T-helper 22 cell (primary cell): ENCODE measurements around the gene MEN1.
"Not testable (repeated sequence)": the region's sequence is repeated elsewhere in the genome, so short reads cannot be mapped to it uniquely, and the experiment has no call there.

Experiments
- DNase-seq: peaks from one replicate; pipeline ENCODE4 v3.0.0-alpha.2; 2020; ENCODE audit warnings: low read depth

Gene MEN1

DNA sequence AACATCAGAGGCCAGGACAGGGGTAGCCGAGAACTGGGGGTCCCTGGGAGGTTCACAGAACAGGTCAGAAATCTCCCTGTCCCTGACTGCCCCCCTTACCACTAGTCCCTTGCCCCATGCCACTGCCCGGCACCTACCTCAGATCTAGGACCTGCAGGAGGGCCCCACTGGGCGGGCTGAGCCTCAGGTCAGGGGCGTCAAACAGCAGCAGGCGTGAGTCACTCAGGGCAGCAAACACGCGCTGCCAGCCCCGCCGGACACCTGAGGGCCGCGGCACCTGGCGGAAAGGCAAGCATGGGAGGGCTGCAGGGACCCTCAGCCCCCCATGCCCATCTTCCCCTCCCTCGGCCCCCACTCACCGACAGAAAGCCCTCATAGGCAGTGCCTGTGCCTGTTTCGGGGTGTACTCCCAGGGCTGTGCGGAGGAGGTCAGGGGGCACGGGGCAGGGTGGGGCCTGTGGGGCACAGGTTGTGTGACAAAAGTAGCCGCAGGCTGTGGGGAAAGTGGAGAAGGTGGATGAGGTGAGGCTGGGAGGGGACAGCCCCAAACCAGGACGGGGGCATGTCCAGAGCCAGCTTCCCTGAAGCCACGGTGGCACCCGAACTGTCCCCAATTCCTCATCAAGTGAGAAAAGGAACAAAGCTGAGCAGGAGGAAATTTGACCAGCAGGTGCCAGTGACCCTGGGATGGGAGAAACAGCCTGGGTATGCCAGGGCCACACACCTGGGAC is 22.3 kb upstream of the MEN1 start:
- DNase-seq, result no peak

DNA sequence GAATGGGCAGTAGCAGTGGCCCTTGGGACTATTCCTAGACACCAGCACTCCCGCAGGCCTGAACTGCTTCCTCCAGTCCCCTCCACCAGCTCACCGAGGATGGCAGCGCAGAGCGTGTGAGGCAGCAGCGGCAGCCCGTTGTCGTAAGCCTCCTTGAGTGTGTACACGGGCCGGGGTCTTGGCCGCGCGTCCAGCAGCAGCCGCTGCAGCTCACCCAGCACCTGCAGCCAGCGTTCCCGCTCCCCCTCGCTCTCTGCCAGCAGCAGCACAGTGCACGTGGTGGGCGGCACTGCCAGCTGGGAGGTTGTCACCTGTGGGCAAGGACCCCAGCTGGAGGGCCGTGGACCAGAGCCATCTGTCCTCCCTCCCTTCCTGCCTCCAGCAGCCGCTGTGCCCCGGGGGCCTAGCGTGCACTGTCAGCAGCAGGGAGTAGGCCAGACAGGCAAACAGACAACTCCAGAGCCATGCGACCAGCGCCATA is 21.1 kb upstream of the MEN1 start:
- no peak for DNase-seq

DNA sequence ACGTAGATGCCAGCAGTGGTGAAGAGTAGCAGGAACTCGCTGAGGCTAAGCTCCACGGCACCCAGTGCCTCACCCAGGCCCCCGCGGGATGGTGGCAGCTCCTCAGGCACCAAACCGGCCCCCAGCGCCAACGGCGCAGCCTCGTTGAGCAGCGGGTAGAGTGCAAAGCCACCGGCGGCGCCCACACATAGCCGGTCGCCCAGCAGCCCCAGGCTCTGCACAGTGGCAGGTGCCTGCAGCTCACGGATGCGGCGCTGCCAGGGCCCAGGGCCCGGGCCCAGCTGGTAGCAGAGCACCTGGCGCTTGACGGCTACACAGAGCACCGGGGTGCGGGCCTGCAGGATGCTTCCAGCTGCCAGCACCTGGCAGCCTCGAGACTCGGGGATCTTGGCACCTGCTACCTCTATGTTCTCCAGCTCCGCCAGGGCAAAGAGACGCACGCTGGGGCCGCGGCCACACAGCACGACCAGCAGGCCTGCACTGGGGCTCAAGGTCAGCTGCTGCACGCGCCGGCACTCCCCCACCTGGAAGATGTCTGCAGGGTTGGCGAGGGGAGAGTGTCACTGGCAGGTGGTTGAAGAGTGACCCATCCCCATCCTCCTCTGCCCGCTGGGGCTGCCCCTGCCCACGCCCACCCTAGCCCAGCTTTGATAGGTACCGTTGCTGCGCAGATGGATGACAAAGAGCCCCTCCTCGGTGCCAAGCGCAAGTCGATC is 19.3 kb upstream of the MEN1 start:
- no peak for DNase-seq

DNA sequence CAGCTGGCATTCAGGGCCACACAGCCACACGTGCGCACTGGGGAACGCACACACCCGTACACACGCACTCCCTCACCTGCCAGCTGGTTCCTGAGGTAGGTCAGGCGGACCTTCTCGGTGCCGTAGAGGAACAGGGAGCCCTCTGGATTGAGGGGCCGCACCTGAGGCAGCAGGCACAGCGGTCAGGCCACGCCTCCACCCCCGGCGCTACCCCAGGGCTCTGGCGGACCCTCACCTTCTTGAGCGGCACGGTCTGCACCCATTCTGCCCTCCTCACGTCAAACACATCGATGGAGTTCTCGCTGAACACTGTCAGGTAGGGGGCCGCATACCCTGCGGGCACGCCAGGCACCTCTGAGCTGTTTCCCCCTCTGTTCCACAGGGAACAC is 17.1 kb upstream of the MEN1 start:
- DNase-seq, result no peak

- no peak for DNase-seq
These were observed 16.5 kb upstream of the MEN1 start for GRCh38 chr11:64826578-64827450.

DNA sequence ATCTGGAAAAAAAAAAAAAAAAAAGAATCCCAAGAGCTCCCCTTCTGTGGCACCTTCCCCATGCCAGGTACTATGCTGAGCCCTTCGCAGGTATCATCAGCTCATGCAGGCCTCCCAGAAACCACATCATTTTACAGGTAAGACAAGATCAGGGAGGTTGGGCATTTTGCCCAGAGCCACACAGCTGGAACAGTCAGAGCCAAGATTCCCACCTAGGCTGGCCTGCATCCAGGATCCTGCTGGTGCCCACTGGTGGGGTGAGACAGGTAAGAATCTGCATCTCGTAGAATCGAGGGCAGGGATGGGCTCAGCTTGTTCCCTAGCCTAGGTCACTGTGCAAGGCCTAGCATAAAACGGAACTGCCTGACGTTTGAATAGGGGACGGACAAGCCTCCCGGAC is 15.7 kb upstream of the MEN1 start:
- DNase-seq, result no peak

DNA sequence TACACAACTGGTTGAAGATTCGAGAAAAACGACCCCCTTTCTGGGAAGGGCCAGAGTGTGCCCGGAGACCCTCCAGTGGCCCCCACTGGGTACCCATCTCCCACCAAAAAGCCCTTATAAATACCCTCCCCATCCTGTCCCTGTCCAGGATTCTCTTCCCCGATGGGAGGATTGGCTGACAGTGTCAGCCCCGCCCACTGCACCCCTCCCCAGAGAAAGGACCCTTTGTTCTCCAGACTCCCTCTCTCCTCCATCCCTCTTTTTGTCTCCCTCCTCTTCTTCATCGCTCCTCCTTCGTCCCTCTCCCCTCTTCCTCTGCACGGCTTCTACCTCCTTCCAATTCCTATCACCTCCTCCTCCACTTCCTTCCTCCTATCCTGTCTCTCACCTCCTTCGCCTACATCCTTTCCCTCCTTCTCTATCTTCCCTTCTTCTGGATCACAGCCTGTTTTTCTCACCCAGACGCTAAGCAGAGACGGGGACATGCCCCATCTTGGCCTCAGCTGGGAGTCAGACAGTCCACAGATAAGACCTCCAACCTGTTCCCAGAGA is 13.3 kb upstream of the MEN1 start:
- DNase-seq, result no peak

- no peak for DNase-seq
These were observed 7.1 kb upstream of the MEN1 start for GRCh38 chr11:64817476-64817875.

DNA sequence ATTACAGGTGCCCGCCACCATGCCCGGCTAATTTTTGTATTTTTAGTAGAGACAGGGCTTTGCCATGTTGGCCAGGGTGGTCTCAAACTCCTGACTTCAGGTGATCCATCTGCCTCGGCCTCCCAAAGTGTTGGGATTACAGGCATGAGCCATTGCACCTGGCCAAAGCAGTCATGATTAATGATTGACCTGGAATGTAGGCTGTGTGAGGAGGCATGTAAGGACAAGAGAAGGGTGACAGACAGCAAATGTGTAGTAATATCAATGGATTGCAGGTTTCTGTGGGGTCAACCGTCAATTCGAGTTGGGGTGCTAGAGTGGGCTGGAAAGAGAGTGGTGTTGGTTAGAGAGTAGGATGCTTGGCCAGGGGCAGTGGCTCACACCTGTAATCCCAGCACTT is 5.1 kb upstream of the MEN1 start:
- not testable (repeated sequence) for DNase-seq

- no peak for DNase-seq
These were observed 4.4 kb upstream of the MEN1 start for GRCh38 chr11:64814712-64815187.

DNA sequence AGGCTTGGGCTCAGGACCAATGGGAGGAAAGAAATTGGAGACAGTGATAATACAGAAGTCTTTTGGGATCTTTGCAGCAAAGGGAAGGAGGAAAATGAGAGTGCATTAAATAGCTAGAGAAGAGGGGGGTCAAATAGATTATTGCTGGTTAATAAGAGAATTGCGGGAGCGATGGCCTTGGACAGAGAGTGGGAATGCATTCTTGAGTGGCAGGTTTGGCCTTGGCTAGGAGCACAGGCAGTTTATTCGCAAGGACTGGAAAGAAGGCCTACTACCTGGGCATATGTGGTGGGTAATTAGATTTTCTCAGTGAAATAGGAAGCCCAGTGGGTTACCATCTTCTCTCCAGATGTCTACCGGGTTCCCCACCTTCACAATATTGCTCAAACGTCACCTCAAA is 3.5 kb upstream of the MEN1 start:
- DNase-seq, result no peak

DNA sequence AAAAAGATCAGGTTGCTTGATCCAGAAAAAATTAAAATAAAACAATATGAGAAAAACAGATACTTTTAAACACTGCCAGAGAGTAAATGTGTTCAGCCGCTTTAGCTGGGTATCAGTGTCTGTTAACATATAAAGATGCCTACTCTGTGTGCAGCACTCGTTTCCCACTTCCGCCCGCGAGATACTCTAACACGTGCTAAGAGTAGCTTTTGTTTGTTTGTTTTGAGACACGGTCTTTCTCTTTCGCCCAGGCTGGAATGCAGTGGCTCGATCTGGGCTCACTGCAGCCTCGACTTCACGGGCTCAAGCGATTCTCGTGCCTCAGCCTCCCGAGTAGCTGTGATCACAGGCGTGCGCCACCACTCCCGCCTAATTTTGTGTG is 531 bp upstream of the MEN1 start:
- DNase-seq, result peak; percentile 30

DNA sequence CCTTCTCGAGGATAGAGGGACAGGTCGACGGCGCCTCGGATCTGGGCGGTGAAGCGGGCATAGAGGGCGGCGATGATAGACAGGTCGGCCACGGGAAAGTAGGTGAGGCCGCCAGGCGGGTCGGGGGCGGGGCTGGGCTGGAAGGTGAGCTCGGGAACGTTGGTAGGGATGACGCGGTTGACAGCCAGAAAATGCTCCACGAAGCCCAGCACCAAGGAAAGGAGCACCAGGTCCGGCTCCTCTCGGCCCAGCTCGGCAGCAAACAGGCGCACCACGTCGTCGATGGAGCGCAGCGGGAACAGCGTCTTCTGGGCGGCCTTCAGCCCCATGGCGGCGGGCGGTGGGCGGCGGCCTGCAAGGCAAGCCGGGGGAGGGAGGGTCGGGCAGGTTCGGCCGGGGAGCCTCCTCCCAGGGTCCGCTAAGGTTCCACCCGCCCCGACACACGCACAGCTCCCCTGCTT is 540 bp downstream of the MEN1 start:
- DNase-seq, result no peak

DNA sequence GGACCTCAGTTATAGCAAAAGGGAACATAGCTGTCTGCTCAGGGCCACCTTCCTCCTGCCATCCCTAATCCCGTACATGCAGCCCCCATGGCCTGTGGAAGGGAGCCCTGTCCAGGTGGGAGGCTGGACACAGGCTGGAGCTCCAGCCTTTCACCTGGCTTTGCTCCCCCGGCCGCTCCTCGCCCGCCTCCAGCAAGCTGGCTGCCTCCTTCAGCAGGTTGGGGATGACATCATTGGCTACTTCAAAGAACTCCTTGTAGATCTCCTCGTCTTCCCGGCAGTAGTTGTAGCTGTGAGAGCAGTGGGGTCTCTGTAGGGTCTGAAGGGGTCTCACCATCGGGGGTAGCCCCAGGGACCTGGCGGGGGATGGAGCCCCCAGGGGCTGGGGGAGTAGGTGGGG is 4.9 kb downstream of the MEN1 start:
- DNase-seq, result no peak

DNA sequence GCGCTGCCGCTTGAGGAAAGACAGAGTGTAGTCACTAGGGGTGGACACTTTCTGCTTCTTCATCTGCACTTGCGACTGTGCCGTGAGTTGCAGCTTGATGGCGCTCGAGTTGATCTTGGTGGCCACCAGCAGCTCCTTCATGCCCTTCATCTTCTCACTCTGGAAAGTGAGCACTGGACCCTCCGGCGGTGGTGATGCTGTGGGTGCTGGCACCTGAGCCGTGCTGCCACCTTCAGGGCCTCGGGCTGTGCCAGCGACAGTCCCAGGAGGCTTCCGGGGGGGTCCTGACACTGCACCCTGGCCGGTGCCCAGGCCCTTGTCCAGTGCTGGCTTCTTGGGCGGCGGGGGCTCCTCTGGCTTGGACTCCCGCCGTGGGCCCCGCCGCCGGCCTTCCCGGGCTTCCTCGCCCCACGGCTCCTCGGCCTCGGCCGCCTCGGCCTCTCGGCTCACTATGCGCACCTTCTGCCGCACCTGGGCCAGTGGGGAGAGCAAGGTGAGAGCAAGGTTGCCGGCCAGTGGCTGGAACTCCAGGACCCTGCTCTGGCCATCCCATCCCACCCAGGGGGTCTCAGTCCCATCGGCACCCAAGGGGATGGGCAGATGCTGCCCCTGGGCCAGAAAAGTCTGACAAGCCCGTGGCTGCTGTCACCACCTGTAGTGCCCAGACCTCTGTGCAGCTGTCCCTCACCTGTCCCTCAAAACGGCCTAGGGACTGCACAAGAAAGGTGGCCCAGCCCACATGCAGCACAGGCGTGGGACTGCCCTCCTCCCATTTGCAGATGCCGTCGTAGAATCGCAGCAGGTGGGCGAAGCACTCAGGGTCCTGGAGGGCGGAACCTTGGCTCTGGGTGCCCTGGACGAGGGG is 5.8 kb downstream of the MEN1 start:
- DNase-seq, result no peak

DNA sequence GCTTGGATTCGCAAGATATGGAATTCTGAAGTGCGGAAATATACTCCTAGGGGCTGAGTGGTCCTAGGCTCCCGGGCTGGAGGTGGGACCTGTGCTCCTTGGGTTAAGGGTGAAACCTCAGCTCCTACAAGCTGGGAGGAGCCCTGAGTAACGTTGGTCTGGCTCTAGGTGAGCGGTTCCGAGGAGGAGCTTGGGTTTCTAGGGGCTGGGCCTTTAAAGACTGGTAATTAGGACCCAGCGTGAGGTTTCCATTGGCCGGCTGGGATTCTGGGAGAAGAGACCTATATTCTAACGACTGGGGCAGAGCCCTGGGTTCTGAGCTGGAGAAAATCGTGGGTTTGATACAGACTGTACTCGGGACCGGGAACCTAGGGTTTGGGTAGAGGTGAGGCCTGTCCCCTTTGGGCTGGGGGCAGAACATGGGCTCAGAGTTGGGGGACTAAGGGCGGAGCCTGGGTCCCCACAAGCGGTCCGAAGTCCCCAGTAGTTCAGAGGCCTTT is 6.5 kb downstream of the MEN1 start:
- DNase-seq, result no peak

DNA sequence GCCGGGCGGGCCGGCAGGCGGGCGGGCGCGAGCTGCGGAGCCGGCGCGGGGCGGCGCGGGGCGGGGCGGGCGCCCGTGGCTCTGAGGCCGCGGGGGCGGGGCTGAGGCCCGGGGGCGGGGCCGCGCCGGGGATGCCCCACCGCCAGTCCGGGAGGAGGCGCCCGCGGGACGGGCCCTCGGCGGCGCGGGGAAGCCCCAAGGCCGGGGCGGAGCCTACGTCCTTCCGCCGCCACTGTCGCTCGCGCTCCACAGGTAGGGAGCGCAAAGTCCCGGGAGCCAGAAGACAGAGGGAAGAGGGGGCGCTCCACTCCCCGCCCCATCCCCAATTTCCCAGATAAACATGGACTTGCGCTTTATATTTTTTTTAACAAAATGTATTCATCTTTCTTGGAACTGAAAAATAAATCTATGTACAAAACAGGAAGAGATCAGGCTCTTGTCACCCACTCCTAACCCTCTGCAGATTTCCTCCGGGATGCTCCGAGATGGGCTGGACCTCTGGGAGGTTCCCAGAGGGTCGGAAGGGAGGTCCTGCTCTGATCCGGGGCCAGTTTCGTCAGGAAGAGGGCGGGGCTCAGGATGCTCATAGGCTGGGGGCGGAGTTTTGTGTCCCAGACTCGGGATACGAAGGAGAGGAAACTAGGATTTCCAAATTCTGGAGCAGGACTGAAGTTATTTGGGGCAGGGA is 7.0 kb downstream of the MEN1 start, which contains the start of gene MAP4K2:
Gene MAP4K2, minus strand, starts transcription at position 57 of the 688 bp plus-strand sequence. CDS start 65 bp downstream, outside the sequence.
- DNase-seq, result peak; percentile 80

DNA sequence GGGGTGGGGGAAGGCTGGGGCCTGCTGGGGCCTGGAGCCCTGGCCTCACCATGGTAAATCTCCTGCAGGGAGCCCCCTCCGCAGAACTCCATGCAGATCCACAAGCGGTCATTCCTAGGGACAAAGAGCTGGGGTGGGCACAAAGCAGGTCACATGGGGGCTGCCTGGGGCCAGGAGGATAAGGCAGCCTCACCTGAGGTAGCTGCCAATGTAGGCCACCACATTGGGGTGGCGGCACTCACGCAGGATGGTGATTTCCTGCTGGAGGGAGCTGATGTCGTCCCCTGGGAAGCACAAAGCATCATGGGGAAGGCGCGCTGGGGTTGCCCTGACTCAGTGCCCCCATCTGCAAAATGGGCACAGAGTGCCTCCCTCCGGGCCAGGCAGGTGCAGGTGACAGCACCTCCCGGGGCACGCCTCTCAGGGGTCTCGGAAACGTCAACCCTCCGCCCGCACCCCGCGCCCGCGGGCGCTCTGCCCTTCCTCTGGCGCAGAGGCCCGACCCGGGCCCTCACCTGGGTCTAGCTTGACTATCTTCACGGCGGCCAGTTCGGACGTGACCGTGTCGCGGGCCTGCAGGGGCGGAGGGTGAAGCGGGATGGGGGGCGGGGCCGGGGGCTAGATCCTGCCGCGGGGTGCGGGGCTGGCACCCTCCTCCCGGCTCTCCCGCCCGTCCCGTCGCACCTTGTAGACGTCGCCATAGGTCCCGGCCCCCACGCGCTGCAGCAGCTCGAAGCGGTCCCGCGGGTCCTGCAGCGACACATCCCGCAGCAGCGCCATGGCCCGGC is 7.8 kb downstream of the MEN1 start:
- peak; percentile 33 for DNase-seq
